Mesendoderm (in vitro differentiated cells): ENCODE measurements around the gene CCDC150.
"Not testable (repeated sequence)": the region's sequence is repeated elsewhere in the genome, so short reads cannot be mapped to it uniquely, and the experiment has no call there.

Experiments
- DNase-seq: peaks from one replicate; pipeline ENCODE4 v3.0.0; 2013
- H2AK5ac ChIP-seq: 2 replicates; pipeline ENCODE4 v1.6.1; 2013; ENCODE audit warnings: low read length, inconsistent platforms
- H2BK120ac ChIP-seq: 2 replicates; pipeline ENCODE4 v1.6.1; 2013; ENCODE audit warnings: low read depth, mild to moderate bottlenecking, low read length, moderate library complexity, mixed read lengths
- H2BK15ac ChIP-seq: replicated peaks from 2 replicates; pipeline ENCODE4 v1.6.1; 2013; ENCODE audit warnings: low read depth, mild to moderate bottlenecking, moderate library complexity
- H2BK5ac ChIP-seq: 2 replicates; pipeline ENCODE4 v1.6.1; 2013; ENCODE audit warnings: low read length, inconsistent platforms
- H3K18ac ChIP-seq: 2 replicates; pipeline ENCODE4 v1.6.1; 2013; ENCODE audit warnings: mild to moderate bottlenecking, low read length, mixed read lengths
- H3K23ac ChIP-seq: one replicate; pipeline ENCODE4 v1.6.1; 2013; ENCODE audit warnings: low read length
- H3K27ac ChIP-seq: 2 replicates; pipeline ENCODE4 v1.5.1; 2013; ENCODE audit warnings: low read depth, mild to moderate bottlenecking, inconsistent platforms, low read length, moderate library complexity
- H3K27me3 ChIP-seq: 2 replicates; pipeline ENCODE4 v1.6.1; 2013; ENCODE audit warnings: low read length, control low read depth, mild to moderate bottlenecking, inconsistent platforms; ENCODE audit not compliant: insufficient read depth, poor library complexity
- H3K36me3 ChIP-seq: 2 replicates; pipeline ENCODE4 v1.6.1; 2013; ENCODE audit warnings: low read length, inconsistent platforms; ENCODE audit not compliant: control insufficient read depth, insufficient read depth
- H3K4ac ChIP-seq: one replicate; pipeline ENCODE4 v1.6.1; 2013; ENCODE audit warnings: low read depth, mild to moderate bottlenecking, low read length, moderate library complexity
- H3K4me1 ChIP-seq: 2 replicates; pipeline ENCODE4 v1.6.1; 2013; ENCODE audit warnings: low read depth, low read length, inconsistent platforms; ENCODE audit not compliant: control insufficient read depth
- H3K4me2 ChIP-seq: 2 replicates; pipeline ENCODE4 v1.6.1; 2013; ENCODE audit warnings: low read length
- H3K4me3 ChIP-seq: 2 replicates; pipeline ENCODE4 v1.5.1; 2013; ENCODE audit warnings: mild to moderate bottlenecking, low read length
- H3K56ac ChIP-seq: one replicate; pipeline ENCODE4 v1.6.1; 2013; ENCODE audit warnings: low read length
- H3K79me1 ChIP-seq: 2 replicates; pipeline ENCODE4 v1.6.1; 2013; ENCODE audit warnings: low read length, inconsistent platforms
- H3K79me2 ChIP-seq: 2 replicates; pipeline ENCODE4 v1.6.1; 2013; ENCODE audit warnings: mild to moderate bottlenecking, low read length; ENCODE audit not compliant: control insufficient read depth, insufficient read depth
- H3K9ac ChIP-seq: 2 replicates; pipeline ENCODE4 v1.6.1; 2013; ENCODE audit warnings: low read length, inconsistent platforms
- H4K5ac ChIP-seq: one replicate; pipeline ENCODE4 v1.6.1; 2013; ENCODE audit warnings: low read length
- H4K8ac ChIP-seq: one replicate; pipeline ENCODE4 v1.6.1; 2013; ENCODE audit warnings: low read depth, mild to moderate bottlenecking, control low read depth, low read length, moderate library complexity
- WGBS: extraction: QIAGEN DNeasy Blood & Tissue Kit; methylation state at CpG from one replicate; pipeline ENCODE4 v1.1.7; 2013; ENCODE audit warnings: low lambda C conversion rate, missing lambda C conversion rate; ENCODE audit not compliant: insufficient coverage; ENCODE audit errors: extremely low coverage; 5-methylcytosine and 5-hydroxymethylcytosine counted together

CCDC150 gene

DNA sequence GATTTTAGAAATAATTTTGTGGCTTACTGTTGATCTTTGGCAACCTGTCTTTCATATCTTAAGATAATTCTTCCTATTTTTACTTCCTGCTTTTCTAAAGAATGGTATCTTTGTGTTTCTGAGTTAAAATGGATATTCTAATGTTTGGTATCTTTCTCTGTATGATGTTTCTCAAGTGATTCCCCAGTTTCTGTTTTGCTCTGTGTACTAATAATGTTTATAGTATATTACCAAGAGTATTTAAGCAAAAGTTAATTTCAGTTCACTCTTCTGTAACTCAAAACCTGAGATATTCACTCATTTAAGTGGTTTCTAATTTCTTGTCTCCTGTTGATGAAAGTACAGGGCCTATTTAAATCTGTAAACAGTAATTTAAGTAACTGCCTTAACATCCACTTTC lies 58.3 kb downstream of the CCDC150 start:
- no peak overlapping the region for H3K9ac ChIP-seq
- no peak overlapping the region for H3K56ac ChIP-seq
- H3K27ac ChIP-seq = no peak overlapping the region
- no peak overlapping the region for H2BK15ac ChIP-seq
- no peak overlapping the region for H4K5ac ChIP-seq
- no peak overlapping the region for H3K4me2 ChIP-seq
- no peak overlapping the region for H3K18ac ChIP-seq
- no peaks in the 10 kb centered on the region for H3K79me1 ChIP-seq
- no peaks in the 10 kb centered on the region for H3K4me1 ChIP-seq
- no peaks in the 10 kb centered on the region for H3K79me2 ChIP-seq
- DNase-seq = no peak
- no peak overlapping the region for H4K8ac ChIP-seq
- no peaks in the 10 kb centered on the region for H3K36me3 ChIP-seq
- no peak overlapping the region for H3K23ac ChIP-seq
- H3K27me3 ChIP-seq = no peaks in the 10 kb centered on the region
- H3K4me3 ChIP-seq = no peak overlapping the region
- H2BK120ac ChIP-seq = no peak overlapping the region
- no peak overlapping the region for H3K4ac ChIP-seq
- H2AK5ac ChIP-seq = no peak overlapping the region
- H2BK5ac ChIP-seq = no peak overlapping the region

DNA sequence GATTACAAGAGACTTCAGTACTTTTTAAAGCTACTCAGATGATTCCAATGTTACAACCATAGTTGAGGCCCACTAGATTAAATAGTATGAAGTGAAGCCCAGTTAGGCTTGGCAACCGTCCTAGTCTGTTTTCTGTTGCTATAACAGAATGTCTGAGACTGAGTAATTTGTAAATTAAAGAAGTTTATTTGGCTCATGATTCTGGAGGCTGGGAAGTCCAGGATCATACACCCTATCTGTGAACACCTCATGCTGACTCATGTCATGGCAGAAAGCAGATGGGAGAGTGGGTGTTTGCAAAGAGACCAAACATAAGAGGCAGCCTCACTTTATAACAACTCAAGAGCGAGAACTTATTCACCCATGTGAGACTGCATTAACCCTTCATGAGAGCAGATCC lies 63.1 kb downstream of the CCDC150 start:
- no peak overlapping the region for H3K23ac ChIP-seq
- H3K27ac ChIP-seq = no peak overlapping the region
- no peaks in the 10 kb centered on the region for H3K79me2 ChIP-seq
- no CpG with 5 or more reads among the region's 2 CpGs for WGBS
- no peak overlapping the region for H2BK5ac ChIP-seq
- H2AK5ac ChIP-seq = no peak overlapping the region
- no peak overlapping the region for H3K18ac ChIP-seq
- no peak for DNase-seq
- H2BK15ac ChIP-seq = no peak overlapping the region
- H3K27me3 ChIP-seq = no peaks in the 10 kb centered on the region
- H3K4me1 ChIP-seq = no peaks in the 10 kb centered on the region
- no peaks in the 10 kb centered on the region for H3K79me1 ChIP-seq
- H3K4me2 ChIP-seq = no peak overlapping the region
- no peaks in the 10 kb centered on the region for H3K36me3 ChIP-seq
- H3K56ac ChIP-seq = no peak overlapping the region
- H3K9ac ChIP-seq = no peak overlapping the region
- no peak overlapping the region for H4K5ac ChIP-seq
- H3K4me3 ChIP-seq = no peak overlapping the region
- no peak overlapping the region for H3K4ac ChIP-seq
- no peak overlapping the region for H2BK120ac ChIP-seq
- no peak overlapping the region for H4K8ac ChIP-seq

DNA sequence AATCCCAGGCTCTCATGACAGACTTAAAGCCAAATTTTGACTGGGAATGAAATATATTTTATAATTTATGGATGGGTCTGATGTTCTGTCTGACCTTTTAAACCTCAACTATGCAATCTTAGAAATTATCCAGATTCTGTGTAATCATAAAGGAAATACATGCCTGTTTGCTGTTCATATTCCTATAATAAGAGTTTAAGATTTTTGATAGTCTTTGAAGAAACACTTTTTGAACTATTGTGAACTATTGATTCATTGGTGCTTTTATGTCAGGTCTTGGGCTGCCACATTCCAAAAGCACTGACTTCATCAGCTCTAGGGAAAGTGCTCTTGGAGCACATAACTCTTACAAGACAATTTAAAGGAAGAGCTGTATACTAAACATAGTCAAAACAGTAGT lies 64.2 kb downstream of the CCDC150 start:
- Histone ChIP-seq H2BK15ac (no peak overlapping the region), H3K4me3 (no peak overlapping the region), H3K18ac (no peak overlapping the region), H3K9ac (no peak overlapping the region), H3K23ac (no peak overlapping the region), H3K27ac (no peak overlapping the region), H4K5ac (no peak overlapping the region), H3K56ac (no peak overlapping the region), H2BK5ac (no peak overlapping the region), H3K27me3 (no peaks in the 10 kb centered on the region), H3K79me1 (no peaks in the 10 kb centered on the region), H3K4me2 (no peak overlapping the region), H3K79me2 (no peaks in the 10 kb centered on the region), H4K8ac (no peak overlapping the region), H3K4me1 (no peaks in the 10 kb centered on the region), H3K36me3 (no peaks in the 10 kb centered on the region), H3K4ac (no peak overlapping the region), H2AK5ac (no peak overlapping the region), H2BK120ac (no peak overlapping the region)
- peak; percentile 6 for DNase-seq

DNA sequence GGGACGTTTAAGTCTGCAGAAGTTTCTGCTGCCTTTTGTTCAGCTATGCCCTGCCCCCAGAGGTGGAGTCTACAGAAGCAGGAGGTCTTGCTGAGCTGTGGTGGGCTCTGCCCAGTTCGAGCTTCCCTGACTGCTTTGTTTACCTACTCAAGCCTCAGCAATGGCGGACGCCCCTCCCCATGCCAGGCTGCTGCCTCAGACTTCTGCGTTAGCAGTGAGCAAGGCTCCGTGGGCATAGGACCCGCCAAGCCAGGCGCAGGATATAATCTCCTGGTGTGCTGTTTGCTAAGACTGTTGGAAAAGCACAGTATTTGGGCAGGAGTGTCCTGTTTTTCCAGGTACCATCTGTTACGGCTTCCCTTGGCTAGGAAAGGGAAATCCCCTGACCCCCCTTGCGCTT lies 70.5 kb downstream of the CCDC150 start:
- not testable (repeated sequence) for DNase-seq, H3K27me3 ChIP-seq, H3K36me3 ChIP-seq, H4K5ac ChIP-seq, H3K79me1 ChIP-seq, H3K23ac ChIP-seq, H3K4ac ChIP-seq, H3K79me2 ChIP-seq, H3K4me3 ChIP-seq, H3K27ac ChIP-seq, H2BK5ac ChIP-seq, H3K56ac ChIP-seq, H3K18ac ChIP-seq, H2BK15ac ChIP-seq, H2BK120ac ChIP-seq, H3K4me1 ChIP-seq, H3K4me2 ChIP-seq, H4K8ac ChIP-seq, H2AK5ac ChIP-seq, H3K9ac ChIP-seq
- no CpG with 5 or more reads among the region's 10 CpGs for WGBS

DNA sequence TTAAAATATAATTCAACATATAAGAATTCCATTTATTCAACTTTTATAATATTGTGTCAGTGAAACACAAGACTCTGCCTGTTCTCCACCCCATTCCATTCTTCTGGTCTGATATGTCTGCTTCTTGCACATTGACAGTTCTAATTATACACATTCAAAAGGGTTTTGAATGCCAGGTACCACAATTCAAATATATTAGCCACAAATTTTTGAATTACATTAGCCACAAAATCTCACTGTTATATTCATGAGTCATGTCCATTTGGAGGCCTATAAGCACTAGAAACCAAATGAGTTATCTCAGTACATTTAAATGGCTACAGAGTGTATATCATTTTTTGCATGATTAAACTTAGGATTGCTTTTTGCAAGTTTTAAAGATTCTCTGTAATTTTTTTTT lies 72.1 kb downstream of the CCDC150 start:
- H3K9ac ChIP-seq = no peak overlapping the region
- H3K4ac ChIP-seq = no peak overlapping the region
- DNase-seq = no peak

DNA sequence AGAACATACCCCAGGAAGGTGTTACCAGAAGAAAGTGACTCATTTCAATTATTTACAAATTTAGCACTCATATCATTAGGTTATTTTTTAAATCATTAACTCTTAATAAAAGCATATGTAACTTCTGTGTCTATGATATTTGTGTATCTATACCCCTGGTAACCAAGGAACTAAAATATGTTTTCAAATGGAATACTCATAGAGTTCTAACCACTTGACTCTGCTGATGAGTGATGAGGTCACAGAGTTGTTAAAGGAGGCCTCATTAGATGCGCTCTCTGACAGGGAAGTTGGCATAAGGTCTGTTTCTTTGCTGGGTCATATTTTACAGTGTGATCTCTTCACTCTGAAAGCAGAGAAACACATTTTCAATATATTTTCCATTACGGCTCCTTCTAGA lies 73.4 kb downstream of the CCDC150 start:
- Histone ChIP-seq H3K4me3 (no peak overlapping the region), H3K4me2 (no peak overlapping the region), H3K56ac (no peak overlapping the region), H3K36me3 (no peaks in the 10 kb centered on the region), H4K8ac (no peak overlapping the region), H2BK5ac (no peak overlapping the region), H2BK120ac (no peak overlapping the region), H3K79me1 (no peaks in the 10 kb centered on the region), H3K4me1 (no peaks in the 10 kb centered on the region), H3K27ac (no peak overlapping the region), H2BK15ac (no peak overlapping the region), H2AK5ac (no peak overlapping the region), H3K23ac (no peak overlapping the region), H4K5ac (no peak overlapping the region), H3K18ac (no peak overlapping the region), H3K79me2 (no peaks in the 10 kb centered on the region), H3K27me3 (no peaks in the 10 kb centered on the region), H3K9ac (no peak overlapping the region), H3K4ac (no peak overlapping the region)
- no CpG with 5 or more reads among the region's 2 CpGs for WGBS
- DNase-seq = no peak

More for the DNA sequence above, 72.1 kb downstream of the CCDC150 start:
- no peaks in the 10 kb centered on the region for H3K79me1 ChIP-seq
- no peak overlapping the region for H3K4me3 ChIP-seq
- no peak overlapping the region for H3K4me2 ChIP-seq
- H3K23ac ChIP-seq = no peak overlapping the region
- no peak overlapping the region for H4K8ac ChIP-seq
- H3K4me1 ChIP-seq = no peaks in the 10 kb centered on the region
- no peak overlapping the region for H2AK5ac ChIP-seq
- no peak overlapping the region for H4K5ac ChIP-seq
- no peak overlapping the region for H2BK15ac ChIP-seq
- no peak overlapping the region for H3K56ac ChIP-seq
- H3K79me2 ChIP-seq = no peaks in the 10 kb centered on the region
- no peak overlapping the region for H2BK5ac ChIP-seq
- H3K27me3 ChIP-seq = no peaks in the 10 kb centered on the region
- no peak overlapping the region for H2BK120ac ChIP-seq
- no peak overlapping the region for H3K18ac ChIP-seq
- H3K27ac ChIP-seq = no peak overlapping the region
- no peaks in the 10 kb centered on the region for H3K36me3 ChIP-seq
